OCI-LY7 (cell line): ENCODE measurements around the gene CTNND2.

Source experiments
- CTCF ChIP-seq: fragments of 200-600 bp; sonication (generic); conservative IDR thresholded peaks from 2 replicates; pipeline ENCODE4 v1.5.1; 2014; ENCODE audit warnings: mild to moderate bottlenecking, antibody characterized with exemption, low read length, moderate library complexity, mixed read lengths
- EZH2phosphoT487 ChIP-seq: fragments of 200-600 bp; sonication (generic); IDR thresholded peaks from 2 replicates; pipeline ENCODE4 v1.6.1; 2018; ENCODE audit warnings: low read depth, borderline replicate concordance, mild to moderate bottlenecking, mixed run types, antibody characterized with exemption, low read length, moderate library complexity, mixed read lengths

GRCh38 chr5:11432116-11432515, 472.1 kb downstream of the CTNND2 start:
- TF ChIP-seq CTCF (no peak), EZH2phosphoT487 (no peak)
